Activated naive CD8-positive, alpha-beta T cell treated with anti-CD3 and anti-CD28 coated beads, Interleukin-2, amount 50 U/mL, for 16 hours (primary cell): Measurements from ENCODE around the gene TEX53.

Source experiments
- DNase-seq: peaks from one replicate; pipeline ENCODE4 v3.0.0-alpha.2; 2020; ENCODE audit warnings: low read depth, low spot score

TEX53 gene

GRCh38 chr9:114606597-114607207, 50.9 kb downstream of the TEX53 start:
- no peak for DNase-seq
